Measurements from ENCODE around the gene HOXA9. TPM values are rescaled to one million over a fixed set of nuclear protein-coding genes. Genes with fewer than 3 reads are reported as not detected.

HOXA9 gene
- total and polyA plus RNA-seq, 2 experiments from 2014 or later = not detected

- DNase-seq (ENCODE audit: low read depth in 1 of 2, low spot score in 1 of 2) = no peak
- no peak overlapping the region for H3K4me3 ChIP-seq
- H3K27me3 ChIP-seq = peaks cover 100% of the 10 kb centered on the region
- no peak overlapping the region for H3K27ac ChIP-seq
- H3K4me1 ChIP-seq (ENCODE audit: low read depth) = no peaks in the 10 kb centered on the region
- no peaks in the 10 kb centered on the region for H3K36me3 ChIP-seq
- H3K9me3 ChIP-seq (ENCODE audit: low read depth) = no peaks in the 10 kb centered on the region
- no peak for TF ChIP-seq CTCF (IDR thresholded peaks at IDR 0.05; ENCODE audit: low read depth, low read length)
These were observed 43.7 kb downstream of the HOXA9 start for GRCh38 chr7:27121684-27122076.

DNA sequence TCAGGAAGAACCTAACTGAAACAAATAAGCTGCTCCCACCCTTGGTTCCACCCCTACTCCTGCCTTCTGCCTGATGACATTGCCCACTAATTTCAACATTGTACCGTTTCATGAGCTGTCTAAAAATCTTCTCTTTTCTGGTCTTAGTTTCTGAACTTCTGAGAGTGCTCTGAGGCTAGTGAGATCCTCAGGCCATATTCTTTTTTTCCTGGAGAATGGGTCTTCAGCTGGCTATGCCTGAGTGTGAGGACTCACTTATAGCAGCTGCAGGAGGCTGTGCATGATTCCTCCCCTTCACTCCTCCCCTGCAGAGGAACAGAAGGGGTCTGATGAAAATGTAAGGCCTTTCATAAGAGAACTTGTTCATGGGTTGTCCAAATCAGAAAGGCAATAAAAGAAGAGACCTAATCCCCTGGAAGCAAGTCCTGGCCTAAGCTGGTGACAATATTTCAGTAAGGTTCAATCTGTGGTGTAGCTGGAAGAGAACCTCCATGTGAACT, 45.9 kb downstream of the HOXA9 start:
- no peak overlapping the region for H3K4me3 ChIP-seq
- H3K27me3 ChIP-seq = peaks cover 100% of the 10 kb centered on the region
- no peak for DNase-seq (ENCODE audit: low read depth in 1 of 2, low spot score in 1 of 2)
- no peak for TF ChIP-seq CTCF (IDR thresholded peaks at IDR 0.05; ENCODE audit: low read depth, low read length)
- no peaks in the 10 kb centered on the region for H3K9me3 ChIP-seq (ENCODE audit: low read depth)
- no peak overlapping the region for H3K27ac ChIP-seq
- no peaks in the 10 kb centered on the region for H3K36me3 ChIP-seq
- no peaks in the 10 kb centered on the region for H3K4me1 ChIP-seq (ENCODE audit: low read depth)

DNA sequence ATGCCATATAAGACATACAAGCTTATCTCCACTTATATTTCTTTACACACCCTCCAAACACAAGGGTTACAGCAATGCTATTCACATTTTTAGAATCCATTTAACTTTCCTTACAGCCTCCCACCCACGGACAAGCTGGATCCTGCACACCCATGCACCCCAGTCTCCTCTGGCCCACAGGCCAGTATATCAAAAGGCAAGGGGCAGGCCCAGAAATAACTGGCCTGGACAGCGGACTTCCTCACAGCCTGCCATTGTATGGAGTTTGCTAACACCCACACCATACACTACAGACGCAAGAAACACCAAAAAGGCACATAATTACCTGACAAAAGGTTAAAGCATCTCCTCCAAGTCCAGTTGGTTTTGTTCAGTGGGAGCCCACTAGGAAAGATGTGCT, 46.8 kb downstream of the HOXA9 start:
- Histone ChIP-seq H3K9me3 (ENCODE audit: low read depth) (no peaks in the 10 kb centered on the region), H3K4me3 (no peak overlapping the region), H3K4me1 (ENCODE audit: low read depth) (peaks cover 5% of the 10 kb centered on the region), H3K27me3 (peaks cover 100% of the 10 kb centered on the region), H3K36me3 (no peaks in the 10 kb centered on the region), H3K27ac (no peak overlapping the region)
- no peak for TF ChIP-seq CTCF (IDR thresholded peaks at IDR 0.05; ENCODE audit: low read depth, low read length)
- no peak for DNase-seq (ENCODE audit: low read depth in 1 of 2, low spot score in 1 of 2)

DNA sequence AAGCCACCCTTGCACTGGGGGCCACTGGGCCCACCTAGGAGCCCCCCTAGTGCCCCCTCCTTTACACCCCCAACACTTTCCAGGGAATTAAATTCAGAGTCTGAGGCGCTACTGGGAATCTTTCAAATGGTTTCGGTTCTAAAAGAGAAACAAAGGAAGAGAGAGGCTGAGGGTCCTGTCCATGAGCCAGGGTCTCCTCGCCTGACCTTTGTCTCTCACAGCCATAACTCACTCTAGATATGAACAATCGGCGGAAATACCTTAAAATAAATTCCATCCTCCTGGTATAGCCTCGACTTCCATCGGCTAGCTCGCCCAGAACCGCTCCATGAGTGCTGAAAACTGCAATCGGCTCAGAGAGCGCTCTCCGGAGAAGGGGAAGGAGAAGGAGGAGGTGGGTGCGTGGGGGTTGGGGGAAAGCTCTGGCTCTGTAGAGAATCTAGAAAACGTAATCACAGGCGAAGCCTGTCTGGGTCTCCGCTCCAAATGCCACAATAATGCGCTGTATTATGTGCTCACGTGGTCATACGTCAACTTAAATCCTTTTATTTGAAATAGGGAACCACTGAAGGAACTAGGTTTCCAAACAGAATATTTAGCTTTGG, 47.3 kb downstream of the HOXA9 start:
- Histone ChIP-seq H3K9me3 (ENCODE audit: low read depth) (no peaks in the 10 kb centered on the region), H3K36me3 (no peaks in the 10 kb centered on the region), H3K4me1 (ENCODE audit: low read depth) (peaks cover 7% of the 10 kb centered on the region), H3K27ac (no peak overlapping the region), H3K4me3 (no peak overlapping the region), H3K27me3 (peaks cover 100% of the 10 kb centered on the region)
- DNase-seq (ENCODE audit: low read depth in 1 of 2, low spot score in 1 of 2) = no peak
- TF ChIP-seq CTCF (IDR thresholded peaks at IDR 0.05; ENCODE audit: low read depth, low read length) = no peak

DNA sequence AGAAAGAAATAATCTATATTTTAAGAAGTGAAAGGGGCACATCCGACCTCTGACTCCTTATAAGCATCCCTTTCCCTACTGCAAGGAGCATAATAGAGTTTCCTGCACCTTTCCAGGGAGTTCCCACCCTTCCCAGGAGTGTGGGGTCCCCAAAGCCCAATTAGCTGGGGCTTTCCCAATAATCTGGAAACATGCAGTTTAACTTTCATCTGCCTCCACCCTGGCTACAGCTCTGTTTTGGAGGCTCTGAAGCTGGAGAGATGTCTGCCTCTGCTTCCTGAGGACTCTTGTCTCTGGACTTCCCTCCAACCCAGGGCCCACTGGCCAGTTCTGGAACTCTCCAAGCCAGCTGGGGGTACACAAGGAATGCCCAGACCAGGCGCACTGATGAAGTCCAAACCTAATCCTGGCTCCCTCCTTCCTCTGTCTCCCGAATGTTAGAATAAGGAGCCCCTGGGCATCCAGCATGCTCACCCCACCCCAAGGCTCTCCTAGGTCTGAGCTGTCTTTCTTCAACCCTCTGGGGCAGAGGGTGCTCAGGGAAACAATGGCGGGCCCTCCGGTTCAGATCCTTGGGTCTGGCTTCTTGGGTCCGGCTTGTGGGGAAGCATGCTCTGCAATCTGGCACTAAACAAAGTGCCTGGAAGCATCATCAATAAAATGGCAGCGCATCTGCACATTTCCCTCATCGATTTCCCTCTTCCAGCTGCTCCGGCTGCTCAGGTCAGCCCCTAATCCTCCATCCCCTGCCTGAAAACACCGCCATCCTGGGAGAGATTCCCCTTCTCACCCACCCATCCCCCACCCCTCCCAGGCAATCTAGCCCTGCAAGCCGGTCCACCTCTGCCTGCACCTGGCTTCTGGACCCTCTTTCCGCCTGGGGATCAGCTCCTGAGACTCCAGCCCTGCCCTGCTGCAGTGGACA, 48.1 kb downstream of the HOXA9 start:
- H3K27ac ChIP-seq = no peak overlapping the region
- H3K36me3 ChIP-seq = no peaks in the 10 kb centered on the region
- H3K4me1 ChIP-seq (ENCODE audit: low read depth) = peaks cover 7% of the 10 kb centered on the region
- H3K9me3 ChIP-seq (ENCODE audit: low read depth) = no peaks in the 10 kb centered on the region
- no peak for TF ChIP-seq CTCF (IDR thresholded peaks at IDR 0.05; ENCODE audit: low read depth, low read length)
- no peak overlapping the region for H3K4me3 ChIP-seq
- DNase-seq (ENCODE audit: low read depth in 1 of 2, low spot score in 1 of 2) = no peak
- H3K27me3 ChIP-seq = peaks cover 100% of the 10 kb centered on the region
